AG04449 (cell line): Measurements from ENCODE around the gene KIF3A.

Experiments
- CTCF ChIA-PET: fragments of 350-600 bp; formaldehyde crosslinking; extraction: SDS; loops from one replicate; lab custom pipeline; 2021; ENCODE audit warnings: antibody characterized with exemption; lab: Yijun Ruan, JAX
- POLR2A ChIA-PET: fragments of 400-600, 350-600 bp; formaldehyde crosslinking; extraction: SDS; loops from one replicate; lab custom pipeline; 2020; ENCODE audit warnings: antibody characterized with exemption, inconsistent platforms; lab: Yijun Ruan, JAX
- DNase-seq: peaks from one replicate; pipeline ENCODE4 v3.0.0-alpha.2; 2010; ENCODE audit warnings: low read depth, low spot score
- H3K4me3 ChIP-seq: 2 replicates; pipeline ENCODE4 v1.5.1; 2011; ENCODE audit warnings: low read depth, mild to moderate bottlenecking, control low read depth, low read length
- TF ChIP-seq, protein P1 (sequence below): IDR thresholded peaks from one replicate; pipeline ENCODE4 v1.5.1; 2011; ENCODE audit warnings: mild to moderate bottlenecking, moderate library complexity, low read length, control low read depth, inconsistent platforms; ENCODE audit not compliant: insufficient read depth; ENCODE audit errors: missing control alignments

KIF3A gene

GRCh38 chr5:132659598-132660493 is 77.5 kb downstream of the KIF3A start:
- POLR2A ChIA-PET, result no interaction called here
- TF ChIP-seq, protein P1, sequence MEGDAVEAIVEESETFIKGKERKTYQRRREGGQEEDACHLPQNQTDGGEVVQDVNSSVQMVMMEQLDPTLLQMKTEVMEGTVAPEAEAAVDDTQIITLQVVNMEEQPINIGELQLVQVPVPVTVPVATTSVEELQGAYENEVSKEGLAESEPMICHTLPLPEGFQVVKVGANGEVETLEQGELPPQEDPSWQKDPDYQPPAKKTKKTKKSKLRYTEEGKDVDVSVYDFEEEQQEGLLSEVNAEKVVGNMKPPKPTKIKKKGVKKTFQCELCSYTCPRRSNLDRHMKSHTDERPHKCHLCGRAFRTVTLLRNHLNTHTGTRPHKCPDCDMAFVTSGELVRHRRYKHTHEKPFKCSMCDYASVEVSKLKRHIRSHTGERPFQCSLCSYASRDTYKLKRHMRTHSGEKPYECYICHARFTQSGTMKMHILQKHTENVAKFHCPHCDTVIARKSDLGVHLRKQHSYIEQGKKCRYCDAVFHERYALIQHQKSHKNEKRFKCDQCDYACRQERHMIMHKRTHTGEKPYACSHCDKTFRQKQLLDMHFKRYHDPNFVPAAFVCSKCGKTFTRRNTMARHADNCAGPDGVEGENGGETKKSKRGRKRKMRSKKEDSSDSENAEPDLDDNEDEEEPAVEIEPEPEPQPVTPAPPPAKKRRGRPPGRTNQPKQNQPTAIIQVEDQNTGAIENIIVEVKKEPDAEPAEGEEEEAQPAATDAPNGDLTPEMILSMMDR, result no peak
- no peak for DNase-seq
- H3K4me3 ChIP-seq, result no peak overlapping the region
- CTCF ChIA-PET, result interaction anchor here (1.5 to 3.5 kb wide), 3 partner anchors 14 to 161 kb away, joined by 4 to 20 read pairs (median 4); partner anchors contain the start of gene IL4

- TF ChIP-seq, protein P1, result no peak
- no peak overlapping the region for H3K4me3 ChIP-seq
- no peak for DNase-seq
- ChIA-PET CTCF (interaction anchor here (1.1 to 3.5 kb wide), 3 partner anchors 16 to 162 kb away, joined by 3 to 20 read pairs (median 3); partner anchors contain the start of gene IL4), POLR2A (interaction anchor here (0.6 kb wide), 1 partner anchor 11 kb away, joined by 3 read pairs; no protein-coding TSS in a partner anchor)
Observed at GRCh38 chr5:132658381-132659302, 78.7 kb downstream of the KIF3A start.

- ChIA-PET CTCF (interaction anchor here (1.1 to 1.5 kb wide), 2 partner anchors 16 to 162 kb away, joined by 3 read pairs; partner anchors contain the start of gene IL4), POLR2A (interaction anchor here (0.6 kb wide), 1 partner anchor 10 kb away, joined by 3 read pairs; no protein-coding TSS in a partner anchor)
- no peak within 1 kb of the TSS for H3K4me3 ChIP-seq
- TF ChIP-seq, protein P1, result no peak
- DNase-seq, result no peak
Observed at GRCh38 chr5:132657676-132658380, 79.5 kb downstream of the KIF3A start, which contains the start of gene IL13. TSS of gene IL13 (plus strand) at chr5:132658173. CDS start at chr5:132658187, 14 bp downstream.

DNA sequence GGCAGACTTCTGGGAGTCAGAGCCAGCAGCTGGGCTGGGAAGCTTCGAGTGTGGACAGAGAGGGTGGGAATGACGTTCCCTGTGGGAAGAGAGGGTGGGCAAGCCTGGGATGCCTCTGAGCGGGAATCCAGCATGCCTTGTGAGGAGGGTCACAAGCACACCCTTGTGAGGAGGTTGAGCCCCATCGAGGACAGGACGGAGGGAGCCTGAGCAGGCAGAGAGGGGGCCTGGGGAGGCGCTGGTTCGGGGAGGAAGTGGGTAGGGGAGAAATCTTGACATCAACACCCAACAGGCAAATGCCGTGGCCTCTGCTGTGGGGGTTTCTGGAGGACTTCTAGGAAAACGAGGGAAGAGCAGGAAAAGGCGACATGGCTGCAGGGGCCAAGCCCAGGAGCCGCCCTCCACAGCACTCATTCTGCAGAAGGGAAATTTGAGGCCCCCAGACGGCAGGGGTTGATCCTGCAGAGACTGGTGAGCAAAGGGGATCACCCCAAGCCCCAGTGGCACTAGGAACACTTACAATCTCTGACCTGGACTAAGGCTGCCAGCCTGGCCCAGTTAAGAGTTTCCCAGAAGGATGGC is 80.5 kb downstream of the KIF3A start:
- TF ChIP-seq, protein P1, result no peak
- CTCF ChIA-PET, result interaction anchor here (1.1 to 1.3 kb wide), 2 partner anchors 163 to 164 kb away, joined by 3 read pairs; no protein-coding TSS in a partner anchor

More for the DNA sequence above, 80.5 kb downstream of the KIF3A start:
- POLR2A ChIA-PET, result no interaction called here
- peak overlapping the region; percentile 49; the same call in 1 of the 2 replicates for H3K4me3 ChIP-seq
- DNase-seq, result no peak
